ENCODE data around the gene CACNB4. TPM values are rescaled to one million over a fixed set of nuclear protein-coding genes. Genes with fewer than 3 reads are reported as not detected.

The CACNB4 gene
- total and polyA plus RNA-seq, 2 of the 4 experiments (the other 2 are of a cell fraction), result 0.12 to 0.36 TPM

DNA sequence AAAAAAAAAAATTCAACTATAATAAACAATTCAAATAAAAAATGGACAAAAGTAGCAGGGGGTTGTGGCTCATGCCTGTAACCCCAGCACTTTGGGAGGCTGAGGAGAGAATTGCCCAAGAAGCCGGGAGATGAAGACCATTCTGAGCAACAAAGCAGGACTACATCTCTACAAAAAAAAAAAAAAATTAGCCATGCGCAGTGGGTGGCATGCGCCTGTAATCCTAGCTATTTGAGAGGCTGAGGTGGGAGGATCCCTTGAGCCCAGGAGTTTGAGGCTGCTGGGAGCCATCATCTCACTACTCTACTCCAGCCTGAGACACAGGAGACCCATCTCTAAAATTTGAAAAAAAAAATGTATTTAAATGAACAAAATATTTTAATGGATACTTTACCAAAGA, 4.4 kb upstream of the CACNB4 start:
- Histone ChIP-seq H3K4me2 (ENCODE audit: low read depth, low read length) (no peak overlapping the region), H3K23ac (ENCODE audit: low read depth, low read length) (no peak overlapping the region), H3K9ac (ENCODE audit: low read depth, low read length) (no peak overlapping the region), H3K4me1 (ENCODE audit: control insufficient read depth, insufficient read depth, low read length) (peaks cover 2% of the 10 kb centered on the region; the same call in 1 of the 2 replicates), H4K20me1 (ENCODE audit: insufficient read depth, low read length) (no peaks in the 10 kb centered on the region), H2AK5ac (ENCODE audit: low read depth, low read length) (no peak overlapping the region), H4K5ac (ENCODE audit: low read depth, low read length) (no peak overlapping the region), H4K8ac (ENCODE audit: low read depth in 2 of 2, low read length in 2 of 2) (no peak overlapping the region), H3K18ac (ENCODE audit: low read depth, low read length) (no peak overlapping the region), H3K14ac (replicated peaks; ENCODE audit: low read depth, low read length) (no peak overlapping the region), H3K79me1 (ENCODE audit: low read depth in 1 of 2, low read length in 2 of 2) (no peaks in the 10 kb centered on the region), H3K56ac (ENCODE audit: extremely low read depth, insufficient read depth, low read length) (no peak overlapping the region), H2BK20ac (ENCODE audit: low read depth, low read length) (no peak overlapping the region), H3K27me3 (ENCODE audit: control insufficient read depth, insufficient read depth, low read length) (peaks cover 31% of the 10 kb centered on the region), H4K91ac (ENCODE audit: insufficient read depth, low read depth, low read length) (no peak overlapping the region), H3K27ac (ENCODE audit: insufficient read depth, low read length) (no peak overlapping the region), H3K9me1 (ENCODE audit: insufficient read depth, low read length) (no peaks in the 10 kb centered on the region), H3K4ac (ENCODE audit: low read depth, low read length) (no peak overlapping the region), H2AFZ (replicated peaks; ENCODE audit: low read length, poor library complexity) (no peak overlapping the region), H2AK9ac (replicated peaks; ENCODE audit: low read depth, low read length, poor library complexity) (no peak overlapping the region), H2BK5ac (ENCODE audit: low read depth, low read length, poor library complexity, severe bottlenecking) (no peak overlapping the region), H2BK15ac (ENCODE audit: low read depth, low read length) (no peak overlapping the region), H3K9me3 (ENCODE audit: control insufficient read depth, insufficient read depth, low read length) (no peaks in the 10 kb centered on the region), H3K4me3 (ENCODE audit: insufficient read depth, low read depth, low read length) (no peak overlapping the region), H2BK120ac (ENCODE audit: low read depth, low read length) (no peak overlapping the region), H3K36me3 (ENCODE audit: control insufficient read depth, insufficient read depth, low read length) (no peaks in the 10 kb centered on the region)
- intact Hi-C loops (cut with micrococcal nuclease) (no loop called here), in situ Hi-C loops (cut with MboI; ENCODE audit: low sequenced_read_pairs) (no loop called here), dilution Hi-C loops (cut with HindIII; ENCODE audit: low sequenced_read_pairs, unreplicated experiment) (no loop called here)
- ChIA-PET POLR2A (ENCODE audit: unreplicated experiment) (no interaction called here), CTCF (no interaction called here)
- no TSS peak for BruUV-seq (replicated peaks)
- no peak for DNase-seq
- no CpG with 5 or more reads among the region's 3 CpGs for WGBS, 2 experiments (ENCODE audit: extremely low coverage in 2 of 2, insufficient read length in 1 of 2)
- no peak for TF ChIP-seq NFE2L2 (IDR thresholded peaks at IDR 0.05; ENCODE audit: low read depth, low read length)
- TF ChIP-seq MAZ (IDR thresholded peaks at IDR 0.05; ENCODE audit: borderline replicate concordance, low read depth, low read length), result no peak
- no peak for TF ChIP-seq RAD21 (IDR thresholded peaks at IDR 0.05; ENCODE audit: low read length)
- no peak for TF ChIP-seq MAFK (IDR thresholded peaks at IDR 0.05; ENCODE audit: low read depth, low read length)
- TF ChIP-seq CEBPB (IDR thresholded peaks at IDR 0.05; ENCODE audit: low read depth, low read length), result no peak
- TF ChIP-seq, protein P1, sequence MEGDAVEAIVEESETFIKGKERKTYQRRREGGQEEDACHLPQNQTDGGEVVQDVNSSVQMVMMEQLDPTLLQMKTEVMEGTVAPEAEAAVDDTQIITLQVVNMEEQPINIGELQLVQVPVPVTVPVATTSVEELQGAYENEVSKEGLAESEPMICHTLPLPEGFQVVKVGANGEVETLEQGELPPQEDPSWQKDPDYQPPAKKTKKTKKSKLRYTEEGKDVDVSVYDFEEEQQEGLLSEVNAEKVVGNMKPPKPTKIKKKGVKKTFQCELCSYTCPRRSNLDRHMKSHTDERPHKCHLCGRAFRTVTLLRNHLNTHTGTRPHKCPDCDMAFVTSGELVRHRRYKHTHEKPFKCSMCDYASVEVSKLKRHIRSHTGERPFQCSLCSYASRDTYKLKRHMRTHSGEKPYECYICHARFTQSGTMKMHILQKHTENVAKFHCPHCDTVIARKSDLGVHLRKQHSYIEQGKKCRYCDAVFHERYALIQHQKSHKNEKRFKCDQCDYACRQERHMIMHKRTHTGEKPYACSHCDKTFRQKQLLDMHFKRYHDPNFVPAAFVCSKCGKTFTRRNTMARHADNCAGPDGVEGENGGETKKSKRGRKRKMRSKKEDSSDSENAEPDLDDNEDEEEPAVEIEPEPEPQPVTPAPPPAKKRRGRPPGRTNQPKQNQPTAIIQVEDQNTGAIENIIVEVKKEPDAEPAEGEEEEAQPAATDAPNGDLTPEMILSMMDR (conservative IDR thresholded peaks at IDR 0.05; ENCODE audit: low read depth, low read length), result no peak
- no peak for TF ChIP-seq FOS (IDR thresholded peaks at IDR 0.05; ENCODE audit: low read depth, low read length)
- TF ChIP-seq, protein P2, sequence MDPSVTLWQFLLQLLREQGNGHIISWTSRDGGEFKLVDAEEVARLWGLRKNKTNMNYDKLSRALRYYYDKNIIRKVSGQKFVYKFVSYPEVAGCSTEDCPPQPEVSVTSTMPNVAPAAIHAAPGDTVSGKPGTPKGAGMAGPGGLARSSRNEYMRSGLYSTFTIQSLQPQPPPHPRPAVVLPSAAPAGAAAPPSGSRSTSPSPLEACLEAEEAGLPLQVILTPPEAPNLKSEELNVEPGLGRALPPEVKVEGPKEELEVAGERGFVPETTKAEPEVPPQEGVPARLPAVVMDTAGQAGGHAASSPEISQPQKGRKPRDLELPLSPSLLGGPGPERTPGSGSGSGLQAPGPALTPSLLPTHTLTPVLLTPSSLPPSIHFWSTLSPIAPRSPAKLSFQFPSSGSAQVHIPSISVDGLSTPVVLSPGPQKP (IDR thresholded peaks at IDR 0.05; ENCODE audit: borderline replicate concordance, low read depth, low read length), result no peak
- TF ChIP-seq MXI1 (IDR thresholded peaks at IDR 0.05; ENCODE audit: borderline replicate concordance, low read depth, low read length), result no peak
- no peak for TF ChIP-seq SMC3 (IDR thresholded peaks at IDR 0.05; ENCODE audit: low read depth, low read length)
- no peak for TF ChIP-seq CHD1 (IDR thresholded peaks at IDR 0.05; ENCODE audit: low read depth, low read length)
- TF ChIP-seq, protein P3, sequence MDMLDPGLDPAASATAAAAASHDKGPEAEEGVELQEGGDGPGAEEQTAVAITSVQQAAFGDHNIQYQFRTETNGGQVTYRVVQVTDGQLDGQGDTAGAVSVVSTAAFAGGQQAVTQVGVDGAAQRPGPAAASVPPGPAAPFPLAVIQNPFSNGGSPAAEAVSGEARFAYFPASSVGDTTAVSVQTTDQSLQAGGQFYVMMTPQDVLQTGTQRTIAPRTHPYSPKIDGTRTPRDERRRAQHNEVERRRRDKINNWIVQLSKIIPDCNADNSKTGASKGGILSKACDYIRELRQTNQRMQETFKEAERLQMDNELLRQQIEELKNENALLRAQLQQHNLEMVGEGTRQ (IDR thresholded peaks at IDR 0.05; ENCODE audit: low read depth, low read length), result no peak
- ATAC-seq (ENCODE audit: low read depth), result no peak
